HepG2 (cell line): ENCODE results near the gene GIPC3. TPM values are rescaled to one million over a fixed set of nuclear protein-coding genes. Genes with fewer than 3 reads are reported as not detected.

ENCODE experiments used
- ATAC-seq: fragments of 200-7000 bp; cut with Tn5 transposase; 3 replicates; pipeline ENCODE4 v1.9.1; 2020; ENCODE audit warnings: mild to moderate bottlenecking, moderate library complexity
- BruUV-seq: library from RNA; stranded (reverse); fragments of 400-500 nt; replicated peaks from 2 replicates; lab custom pipeline; 2021; lab: Mats Ljungman, UMichigan
- CTCF ChIA-PET: fragments of 300-600 bp; formaldehyde crosslinking; extraction: SDS; loops from one replicate; lab custom pipeline; 2021; ENCODE audit warnings: low total read pairs, inconsistent platforms, low intra/inter-chr PET ratio; lab: Yijun Ruan, JAX
- POLR2A ChIA-PET: fragments of 350-600 bp; sonication (Branson Sonifier 250); formaldehyde crosslinking; loops from one replicate; lab custom pipeline; 2020; ENCODE audit warnings: antibody characterized with exemption, inconsistent platforms; lab: Yijun Ruan, JAX
- DNase-seq: peaks from one replicate; pipeline ENCODE4 v3.0.0-alpha.2; 2015; ENCODE audit warnings: low spot score
- FAIRE-seq: peaks from 3 replicates; lab custom pipeline; 2011; peaks lifted over from hg19 to GRCh38; lab: Jason Lieb, UNC
- H2AFZ ChIP-seq: one replicate; pipeline ENCODE4 v1.6.1; 2011; ENCODE audit warnings: low read length, inconsistent platforms
- H3K27ac ChIP-seq: fragments of 300-600 bp; 3 replicates; pipeline ENCODE4 v1.8.0; 2011; ENCODE audit warnings: mixed run types, mild to moderate bottlenecking, mixed read lengths, low read length, inconsistent platforms; ENCODE audit not compliant: insufficient read depth; ENCODE audit errors: extremely low read length
- H3K27me3 ChIP-seq, 2 experiments: fragments of 200-600 bp in 1 of 2; 2 replicates in 1 of 2; 3 replicates in 1 of 2; pipeline versions ENCODE4 v1.6.0 to v1.8.0; 2011; ENCODE audit warnings: low read length in 2 of 2, mild to moderate bottlenecking in 2 of 2, moderate library complexity in 2 of 2, inconsistent platforms in 1 of 2; ENCODE audit not compliant: insufficient read depth in 2 of 2, control insufficient read depth in 1 of 2
- H3K36me3 ChIP-seq, 2 experiments: fragments of 200-600 bp in 1 of 2; replicated peaks in 1 of 2; 2 replicates in 1 of 2; 3 replicates in 1 of 2; pipeline versions ENCODE4 v1.5.1 to v1.8.0; 2011; ENCODE audit warnings: low read length in 2 of 2, inconsistent platforms in 1 of 2; ENCODE audit not compliant: insufficient read depth in 2 of 2, control insufficient read depth in 1 of 2
- H3K4me1 ChIP-seq: 2 replicates; pipeline ENCODE4 v1.5.1; 2012; ENCODE audit warnings: low read length, inconsistent platforms; ENCODE audit not compliant: insufficient read depth
- H3K4me2 ChIP-seq: 2 replicates; pipeline ENCODE4 v1.6.0; 2011; ENCODE audit warnings: low read depth, low read length, inconsistent platforms
- H3K4me3 ChIP-seq, 3 experiments: fragments of 200-600 bp in 1 of 3; sonication (generic), shearing (Covaris generic) in 1 of 3; replicated peaks in 1 of 3; 2 replicates each; pipeline ENCODE4 v1.5.1; 2011 to 2016; ENCODE audit warnings: low read length in 3 of 3, inconsistent platforms in 2 of 3, low read depth in 2 of 3, mild to moderate bottlenecking in 2 of 3, control low read depth in 1 of 3, mixed read lengths in 1 of 3; ENCODE audit not compliant: insufficient read depth in 1 of 3
- H3K79me2 ChIP-seq: one replicate; pipeline ENCODE4 v1.6.1; 2011; ENCODE audit warnings: low read length, inconsistent platforms; ENCODE audit not compliant: insufficient read depth
- H3K9ac ChIP-seq: 2 replicates; pipeline ENCODE4 v1.6.0; 2011; ENCODE audit warnings: mild to moderate bottlenecking, low read depth, low read length, inconsistent platforms; ENCODE audit not compliant: insufficient read depth
- H3K9me3 ChIP-seq: 2 replicates; pipeline ENCODE4 v1.5.1; 2012; ENCODE audit warnings: mild to moderate bottlenecking, low read length
- H4K20me1 ChIP-seq: 2 replicates; pipeline ENCODE4 v1.6.0; 2011; ENCODE audit warnings: inconsistent platforms, mild to moderate bottlenecking, low read length, moderate library complexity; ENCODE audit not compliant: insufficient read depth
- EED ChIP-seq: sonication (generic); formaldehyde crosslinking; IDR thresholded peaks from 2 replicates; pipeline ENCODE4 v1.5.0; 2020; ENCODE audit warnings: mild to moderate bottlenecking, missing genetic modification reagents
- EZH2 ChIP-seq: conservative IDR thresholded peaks from 2 replicates; pipeline ENCODE4 v1.6.1; 2012; ENCODE audit warnings: mild to moderate bottlenecking, low read depth, low read length, moderate library complexity
- GATAD1 ChIP-seq: IDR thresholded peaks from 2 replicates; pipeline ENCODE4 v1.6.1; 2016; ENCODE audit warnings: missing genetic modification reagents, missing compliant biosample characterization
- GTF3A ChIP-seq: sonication (generic); formaldehyde crosslinking; conservative IDR thresholded peaks from 2 replicates; pipeline ENCODE4 v1.4.0; 2020; ENCODE audit warnings: mild to moderate bottlenecking, missing genetic modification reagents
- MXD4 ChIP-seq: IDR thresholded peaks from 2 replicates; pipeline ENCODE4 v1.6.1; 2016; ENCODE audit warnings: mild to moderate bottlenecking, missing biosample characterization, missing genetic modification reagents
- NFE2L1 ChIP-seq: sonication (generic); formaldehyde crosslinking; IDR thresholded peaks from 2 replicates; pipeline ENCODE4 v1.4.0; 2020; ENCODE audit warnings: missing genetic modification reagents, mild to moderate bottlenecking, borderline replicate concordance
- PHF8 ChIP-seq: sonication (generic); formaldehyde crosslinking; IDR thresholded peaks from 2 replicates; pipeline ENCODE4 v1.5.0; 2020; ENCODE audit warnings: missing genetic modification reagents
- SALL1 ChIP-seq: sonication (generic); formaldehyde crosslinking; IDR thresholded peaks from 2 replicates; pipeline ENCODE4 v1.8.0; 2022; ENCODE audit warnings: mild to moderate bottlenecking, missing genetic modification reagents
- SOX5 ChIP-seq: IDR thresholded peaks from 2 replicates; pipeline ENCODE4 v1.6.1; 2016; ENCODE audit warnings: borderline replicate concordance
- SUZ12 ChIP-seq: fragments of 150-350 bp; IDR thresholded peaks from 2 replicates; pipeline ENCODE4 v1.6.1; 2014; ENCODE audit warnings: low read depth, low read length
- ZC3H4 ChIP-seq: sonication (generic); formaldehyde crosslinking; IDR thresholded peaks from 2 replicates; pipeline ENCODE4 v1.4.0; 2020; ENCODE audit warnings: missing genetic modification reagents, borderline replicate concordance
- ZMAT3 ChIP-seq: sonication (generic); formaldehyde crosslinking; conservative IDR thresholded peaks from 2 replicates; pipeline ENCODE4 v1.7.0; 2021; ENCODE audit warnings: missing genetic modification reagents
- WGBS: methylation state at CpG from one replicate; pipeline ENCODE4 v1.1.6; 2017; ENCODE audit warnings: low lambda C conversion rate; 5-methylcytosine and 5-hydroxymethylcytosine counted together
- in situ Hi-C: cut with HindIII; loops from 2 replicates; pipeline ENCODE4 v1.10.0; 2017; ENCODE audit warnings: low pct_unique_long_range_greater_than_20kb; ENCODE audit not compliant: extremely low pct_ligation_motif_present
- intact Hi-C: fragments of 100-400 bp; cut with micrococcal nuclease; formaldehyde crosslinking; loops from one replicate; pipeline ENCODE4 v1.10.0; 2022; ENCODE audit not compliant: unreplicated experiment
- polyA plus RNA-seq, 8 experiments: library from polyadenylated mRNA; depleted of rRNA in 3 of 8; stranded (reverse) in 7 of 8; unstranded in 1 of 8; fragments of >200 nt; fragmentation: Illumina TruSeq in 4 of 8; extraction: Trizol in 4 of 8; gene quantifications; 2 replicates each; pipeline versions ENCODE4 v1.2.1 to v1.2.3, GENCODE V29; 2011 to 2016; ENCODE audit warnings: low read depth in 4 of 8, missing spikeins in 1 of 8, mixed read lengths in 1 of 8; ENCODE audit not compliant: insufficient read depth in 1 of 8
- total RNA-seq, 5 experiments: library from RNA; depleted of rRNA; stranded (reverse); fragments of >200 nt; fragmentation: Illumina TruSeq; extraction: Trizol; gene quantifications; 2 replicates each; pipeline ENCODE4 v1.2.3, GENCODE V29; 2016; ENCODE audit warnings: low read depth in 1 of 5
- TF ChIP-seq, protein P1 (sequence below): sonication (generic); formaldehyde crosslinking; IDR thresholded peaks from 2 replicates; pipeline ENCODE4 v1.4.0; 2020; ENCODE audit warnings: missing genetic modification reagents, borderline replicate concordance
- TF ChIP-seq, protein P2 (sequence below): sonication (generic); formaldehyde crosslinking; IDR thresholded peaks from 2 replicates; pipeline ENCODE4 v1.8.0; 2022; ENCODE audit warnings: mild to moderate bottlenecking, missing genetic modification reagents

The GIPC3 gene
- total and polyA plus RNA-seq, 2 of the 13 experiments (the other 11 are each of a cell fraction or from before 2014, with no cell fraction given): 0.05 TPM; not detected in 1

GRCh38 chr19:3620817-3621547 is 35.7 kb downstream of the GIPC3 start (continued):
- TF ChIP-seq, protein P1, sequence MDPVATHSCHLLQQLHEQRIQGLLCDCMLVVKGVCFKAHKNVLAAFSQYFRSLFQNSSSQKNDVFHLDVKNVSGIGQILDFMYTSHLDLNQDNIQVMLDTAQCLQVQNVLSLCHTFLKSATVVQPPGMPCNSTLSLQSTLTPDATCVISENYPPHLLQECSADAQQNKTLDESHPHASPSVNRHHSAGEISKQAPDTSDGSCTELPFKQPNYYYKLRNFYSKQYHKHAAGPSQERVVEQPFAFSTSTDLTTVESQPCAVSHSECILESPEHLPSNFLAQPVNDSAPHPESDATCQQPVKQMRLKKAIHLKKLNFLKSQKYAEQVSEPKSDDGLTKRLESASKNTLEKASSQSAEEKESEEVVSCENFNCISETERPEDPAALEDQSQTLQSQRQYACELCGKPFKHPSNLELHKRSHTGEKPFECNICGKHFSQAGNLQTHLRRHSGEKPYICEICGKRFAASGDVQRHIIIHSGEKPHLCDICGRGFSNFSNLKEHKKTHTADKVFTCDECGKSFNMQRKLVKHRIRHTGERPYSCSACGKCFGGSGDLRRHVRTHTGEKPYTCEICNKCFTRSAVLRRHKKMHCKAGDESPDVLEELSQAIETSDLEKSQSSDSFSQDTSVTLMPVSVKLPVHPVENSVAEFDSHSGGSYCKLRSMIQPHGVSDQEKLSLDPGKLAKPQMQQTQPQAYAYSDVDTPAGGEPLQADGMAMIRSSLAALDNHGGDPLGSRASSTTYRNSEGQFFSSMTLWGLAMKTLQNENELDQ (CRISPR knock-in tag): no peak
- TF ChIP-seq SUZ12: no peak

GRCh38 chr19:3621689-3622088 is 36.4 kb downstream of the GIPC3 start:
- peaks cover 20% of the 10 kb centered on the region for H3K79me2 ChIP-seq
- H3K9ac ChIP-seq: no peak overlapping the region
- peaks cover 14% of the 10 kb centered on the region for H3K4me1 ChIP-seq
- H4K20me1 ChIP-seq: peaks cover 8% of the 10 kb centered on the region; the same call in 1 of the 2 replicates
- FAIRE-seq: no peak
- in situ Hi-C loops: no loop called here
- TF ChIP-seq SOX5 (CRISPR knock-in tag) (no peak), GTF3A (CRISPR knock-in tag) (no peak), ZMAT3 (CRISPR knock-in tag) (no peak), ZC3H4 (no peak), SALL1 (CRISPR knock-in tag) (no peak), EZH2 (no peak), PHF8 (no peak), GATAD1 (CRISPR knock-in tag) (no peak), EED (CRISPR knock-in tag) (no peak), NFE2L1 (CRISPR knock-in tag) (no peak), MXD4 (CRISPR knock-in tag) (no peak)
- TF ChIP-seq, protein P2, sequence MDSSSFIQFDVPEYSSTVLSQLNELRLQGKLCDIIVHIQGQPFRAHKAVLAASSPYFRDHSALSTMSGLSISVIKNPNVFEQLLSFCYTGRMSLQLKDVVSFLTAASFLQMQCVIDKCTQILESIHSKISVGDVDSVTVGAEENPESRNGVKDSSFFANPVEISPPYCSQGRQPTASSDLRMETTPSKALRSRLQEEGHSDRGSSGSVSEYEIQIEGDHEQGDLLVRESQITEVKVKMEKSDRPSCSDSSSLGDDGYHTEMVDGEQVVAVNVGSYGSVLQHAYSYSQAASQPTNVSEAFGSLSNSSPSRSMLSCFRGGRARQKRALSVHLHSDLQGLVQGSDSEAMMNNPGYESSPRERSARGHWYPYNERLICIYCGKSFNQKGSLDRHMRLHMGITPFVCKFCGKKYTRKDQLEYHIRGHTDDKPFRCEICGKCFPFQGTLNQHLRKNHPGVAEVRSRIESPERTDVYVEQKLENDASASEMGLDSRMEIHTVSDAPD (CRISPR knock-in tag): no peak
- no peak overlapping the region for H3K27ac ChIP-seq
- no peak for ATAC-seq
- no peak overlapping the region for H3K4me2 ChIP-seq
- H3K36me3 ChIP-seq: peaks cover 5 to 6% of the 10 kb centered on the region in 2 experiments; a peak in 2 of 5 replicates
- H2AFZ ChIP-seq: no peak overlapping the region
- 92% methylated on average over 7 of the region's 15 CpGs for WGBS
- DNase-seq: no peak
- H3K9me3 ChIP-seq: no peaks in the 10 kb centered on the region
- CTCF ChIA-PET: no interaction called here
- no peak overlapping the region for H3K4me3 ChIP-seq
- POLR2A ChIA-PET: interaction anchor here (0.7 kb wide), 1 partner anchor 65 kb away, joined by 5 read pairs; the partner anchor contains the start of gene MFSD12
- BruUV-seq: no TSS peak
- no peaks in the 10 kb centered on the region; a peak in 1 of 5 replicates for H3K27me3 ChIP-seq
- intact Hi-C loops: no loop called here
